HepG2 (cell line): Measurements from ENCODE around the gene CALCB.

Source experiments
- CBX1 ChIP-seq: IDR thresholded peaks from one replicate; pipeline ENCODE4 v1.6.1; 2016; ENCODE audit warnings: antibody characterized with exemption, low read depth
- UBTF ChIP-seq: sonication (generic); formaldehyde crosslinking; IDR thresholded peaks from 2 replicates; pipeline ENCODE4 v1.4.0; 2020; ENCODE audit warnings: mild to moderate bottlenecking, missing genetic modification reagents
- ZNF576 ChIP-seq: sonication (generic); formaldehyde crosslinking; IDR thresholded peaks from 2 replicates; pipeline ENCODE4 v1.4.0; 2020; ENCODE audit warnings: mild to moderate bottlenecking, missing genetic modification reagents

- TF ChIP-seq UBTF (CRISPR knock-in tag), result no peak
- no peak for TF ChIP-seq CBX1
- no peak for TF ChIP-seq ZNF576 (CRISPR knock-in tag)
Measured at GRCh38 chr11:15107730-15108515, 34.5 kb downstream of the CALCB start.
